Stimulated activated naive CD8-positive, alpha-beta T cell treated with anti-CD3 and anti-CD28 coated beads, Interleukin-15, Interleukin-2, amounts not matched to agents 100 U/mL and 50 U/mL, for 24 hours (primary cell): ENCODE results near the gene AMIGO2.
A peak's percentile ranks its signal among the peaks of the same experiment; 100 is the strongest.

Source experiments
- ATAC-seq: fragments of 150-1000 bp; cut with Tn5 transposase; one replicate; pipeline ENCODE4 v1.10.0; 2021
- DNase-seq: peaks from one replicate; pipeline ENCODE4 v3.0.0; 2021

The AMIGO2 gene

GRCh38 chr12:47033789-47034555 is 45.8 kb downstream of the AMIGO2 start:
- no peak for DNase-seq
- no peak for ATAC-seq

- DNase-seq (no peak), ATAC-seq (no peak)
Observed at GRCh38 chr12:47033081-47033480, 46.7 kb downstream of the AMIGO2 start.

GRCh38 chr12:47032644-47033043 is 47.1 kb downstream of the AMIGO2 start:
- no peak for DNase-seq
- ATAC-seq, result peak; percentile 78

GRCh38 chr12:47029903-47030302 is 49.9 kb downstream of the AMIGO2 start:
- ATAC-seq (no peak), DNase-seq (no peak)

- ATAC-seq (peak; percentile 20), DNase-seq (no peak)
Observed at GRCh38 chr12:47028981-47029708, 50.6 kb downstream of the AMIGO2 start.

- ATAC-seq, result no peak
- DNase-seq, result no peak
Observed at GRCh38 chr12:47028186-47028585, 51.6 kb downstream of the AMIGO2 start.
